HG03432 (cell line): ENCODE measurements around the gene PHETA1.

Experiments used
- ATAC-seq: cut with Tn5 transposase; IDR thresholded peaks from one replicate; pipeline ENCODE4 v1.9.1; 2021; ENCODE audit warnings: mild to moderate bottlenecking, moderate library complexity; ENCODE audit not compliant: unreplicated experiment

The PHETA1 gene

DNA sequence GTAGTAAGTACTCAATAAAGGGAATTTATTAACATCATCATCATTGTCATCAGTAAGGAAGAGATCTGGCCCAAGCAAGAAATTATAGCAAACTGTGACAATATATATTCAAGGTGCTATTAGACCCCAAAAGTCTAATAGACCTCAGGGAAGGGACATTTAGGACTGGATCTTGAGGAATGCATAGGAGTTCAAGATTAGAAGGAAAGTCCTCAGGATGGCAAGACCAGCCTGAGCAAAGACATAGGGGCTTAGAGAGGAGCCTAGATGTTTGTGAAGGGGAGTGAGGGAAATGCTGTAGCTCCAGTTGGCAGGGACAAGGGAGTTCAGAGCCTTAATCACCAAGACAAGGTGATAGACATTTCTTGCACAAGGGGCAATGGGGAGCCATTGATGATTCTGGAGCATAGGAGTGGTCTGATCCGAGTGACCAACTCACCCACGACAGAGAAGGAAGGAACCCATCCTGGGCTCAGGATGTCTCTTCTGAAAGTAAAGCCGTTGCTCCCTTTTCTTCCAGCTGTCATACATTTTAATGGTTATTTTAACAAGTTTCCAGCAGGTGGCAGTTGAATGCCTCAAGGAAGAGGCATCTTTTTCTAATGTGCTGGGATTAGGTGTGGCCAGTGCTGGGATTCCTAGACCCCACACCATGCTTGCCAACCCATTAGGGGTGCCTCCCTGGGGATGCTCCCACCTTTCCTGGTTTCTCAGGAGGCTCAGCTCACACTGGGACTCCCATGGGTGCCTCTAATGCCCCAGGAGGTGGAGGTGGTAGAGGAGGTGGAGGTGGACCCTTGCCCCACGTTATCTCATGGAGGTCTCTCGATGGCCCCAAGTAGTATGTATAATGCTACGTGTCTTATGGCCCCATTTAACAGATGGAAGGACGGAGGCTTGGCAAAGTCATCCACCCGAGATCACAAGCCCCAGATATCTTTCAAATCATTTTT is 37.8 kb downstream of the PHETA1 start:
- no peak for ATAC-seq

DNA sequence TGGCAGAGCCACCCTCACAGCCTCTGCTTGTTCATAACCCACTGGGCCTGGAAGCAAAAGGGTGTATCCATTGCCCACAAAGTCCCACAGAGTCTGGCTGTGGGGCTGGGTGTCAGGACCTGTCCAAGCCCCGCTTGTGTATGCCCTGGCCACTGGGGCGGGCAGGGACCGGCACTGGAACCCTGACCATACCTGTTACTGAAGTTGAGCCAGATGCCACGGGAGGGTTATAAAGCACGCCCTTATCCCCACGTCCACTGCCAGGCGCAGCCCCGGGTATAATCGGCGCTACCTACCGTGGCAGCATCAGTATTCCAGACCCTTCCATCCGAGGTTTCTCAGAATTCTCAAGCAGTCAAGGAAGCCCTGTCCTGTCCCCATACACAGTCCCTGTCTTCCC is 40.8 kb downstream of the PHETA1 start:
- no peak for ATAC-seq

DNA sequence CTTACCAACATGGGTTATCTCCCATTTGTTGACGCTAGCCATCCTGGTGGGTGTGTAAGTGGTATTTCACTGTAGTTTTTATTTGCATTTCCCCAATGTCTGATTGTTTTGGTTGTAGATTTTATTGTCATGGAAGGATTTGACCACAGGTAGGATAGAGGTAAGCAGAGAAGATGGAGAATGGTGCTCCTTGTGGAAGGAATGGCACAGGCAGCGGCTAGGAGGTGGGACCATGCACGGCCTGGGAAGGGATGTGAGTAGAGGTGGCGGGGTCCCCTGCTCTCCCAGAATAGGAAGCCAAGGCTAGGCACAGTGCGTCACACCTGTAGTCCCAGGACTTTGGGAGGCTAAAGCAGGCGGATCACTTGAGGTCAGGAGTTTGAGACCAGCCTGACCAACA is 41.4 kb downstream of the PHETA1 start:
- no peak for ATAC-seq

DNA sequence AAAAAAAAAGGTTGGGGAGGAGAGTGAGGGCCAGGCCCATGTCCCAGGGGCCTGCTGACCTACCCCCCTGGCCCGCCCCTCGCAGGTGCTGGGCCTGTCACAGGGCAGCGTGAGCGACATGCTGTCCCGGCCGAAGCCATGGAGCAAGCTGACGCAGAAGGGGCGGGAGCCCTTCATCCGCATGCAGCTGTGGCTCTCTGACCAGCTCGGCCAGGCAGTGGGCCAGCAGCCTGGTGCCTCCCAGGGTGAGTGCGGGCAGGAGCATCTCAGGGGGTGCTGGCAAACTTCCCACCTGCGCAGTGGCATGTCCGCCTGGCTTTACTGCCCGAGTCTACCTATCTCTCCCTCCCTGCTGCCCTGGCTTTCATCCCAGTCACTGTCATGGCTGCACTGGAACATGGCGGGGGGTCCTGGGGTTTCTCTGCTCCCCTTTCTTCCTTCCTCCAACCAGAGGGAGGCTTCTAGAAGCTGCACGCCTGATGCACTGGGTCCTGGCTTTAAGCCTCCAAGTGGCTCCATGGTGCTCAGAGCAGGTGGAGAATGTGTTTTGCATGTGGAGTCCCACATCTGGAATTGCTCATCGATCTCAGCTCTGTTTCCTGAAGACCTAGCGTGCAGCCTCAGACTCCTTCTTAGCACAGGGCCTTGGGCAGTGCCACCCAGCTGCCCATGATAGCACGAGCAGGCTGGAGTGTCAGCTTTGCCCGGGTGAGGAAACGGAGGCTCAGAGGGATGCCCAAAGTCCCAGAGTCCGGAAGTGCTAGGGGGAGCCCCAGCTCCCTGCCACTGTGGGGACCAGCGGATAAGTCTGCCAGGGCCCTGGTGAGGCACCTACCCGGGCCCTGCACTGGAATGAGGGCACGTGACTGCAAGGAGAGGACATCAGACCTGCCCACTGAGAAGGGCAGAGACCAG is 46.3 kb downstream of the PHETA1 start:
- ATAC-seq: no peak

DNA sequence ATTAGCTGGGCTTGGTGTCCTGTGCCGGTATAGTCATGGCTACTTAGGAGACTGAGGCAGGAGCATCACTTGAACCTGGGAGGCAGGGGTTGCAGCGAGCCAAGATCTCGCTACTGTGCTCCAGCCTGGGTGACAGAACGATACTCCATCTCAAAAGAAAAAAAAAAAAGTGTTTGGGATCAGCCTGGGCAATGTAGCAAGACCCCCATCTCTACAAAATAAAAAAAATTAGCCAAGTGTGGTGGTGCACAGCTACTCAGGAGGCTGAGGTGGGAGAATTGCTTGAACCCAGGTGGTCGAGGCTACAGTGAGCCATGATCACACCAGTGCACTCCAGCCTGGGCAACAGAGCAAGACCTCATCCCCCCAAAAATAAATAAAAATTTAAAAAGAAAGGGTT is 47.6 kb downstream of the PHETA1 start:
- ATAC-seq: no peak

DNA sequence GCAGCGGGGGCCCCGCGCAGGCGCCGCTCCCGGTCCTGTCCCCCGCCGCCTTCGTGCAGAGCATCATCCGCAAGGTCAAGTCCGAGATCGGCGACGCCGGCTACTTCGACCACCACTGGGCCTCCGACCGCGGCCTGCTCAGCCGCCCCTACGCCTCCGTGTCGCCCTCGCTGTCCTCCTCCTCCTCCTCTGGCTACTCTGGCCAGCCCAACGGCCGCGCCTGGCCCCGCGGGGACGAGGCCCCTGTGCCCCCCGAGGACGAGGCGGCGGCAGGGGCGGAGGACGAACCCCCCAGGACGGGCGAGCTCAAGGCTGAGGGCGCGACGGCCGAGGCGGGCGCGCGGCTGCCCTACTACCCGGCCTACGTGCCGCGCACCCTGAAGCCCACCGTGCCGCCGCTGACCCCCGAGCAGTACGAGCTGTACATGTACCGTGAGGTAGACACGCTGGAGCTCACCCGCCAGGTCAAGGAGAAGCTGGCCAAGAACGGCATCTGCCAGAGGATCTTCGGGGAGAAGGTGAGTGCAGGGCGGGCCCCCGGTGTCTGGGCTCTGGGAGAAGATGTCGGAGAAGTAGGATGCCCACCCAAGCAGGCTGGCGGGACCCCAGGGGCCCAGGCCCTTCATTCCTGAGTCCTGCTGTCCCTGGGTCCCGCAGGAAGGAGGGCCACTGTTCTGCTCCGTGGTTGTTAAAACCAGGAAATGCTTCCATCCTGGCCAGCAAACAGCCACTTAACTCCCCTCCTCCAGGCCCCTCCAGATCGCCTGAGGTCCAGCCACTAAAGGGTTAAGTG is 48.4 kb downstream of the PHETA1 start:
- no peak for ATAC-seq

DNA sequence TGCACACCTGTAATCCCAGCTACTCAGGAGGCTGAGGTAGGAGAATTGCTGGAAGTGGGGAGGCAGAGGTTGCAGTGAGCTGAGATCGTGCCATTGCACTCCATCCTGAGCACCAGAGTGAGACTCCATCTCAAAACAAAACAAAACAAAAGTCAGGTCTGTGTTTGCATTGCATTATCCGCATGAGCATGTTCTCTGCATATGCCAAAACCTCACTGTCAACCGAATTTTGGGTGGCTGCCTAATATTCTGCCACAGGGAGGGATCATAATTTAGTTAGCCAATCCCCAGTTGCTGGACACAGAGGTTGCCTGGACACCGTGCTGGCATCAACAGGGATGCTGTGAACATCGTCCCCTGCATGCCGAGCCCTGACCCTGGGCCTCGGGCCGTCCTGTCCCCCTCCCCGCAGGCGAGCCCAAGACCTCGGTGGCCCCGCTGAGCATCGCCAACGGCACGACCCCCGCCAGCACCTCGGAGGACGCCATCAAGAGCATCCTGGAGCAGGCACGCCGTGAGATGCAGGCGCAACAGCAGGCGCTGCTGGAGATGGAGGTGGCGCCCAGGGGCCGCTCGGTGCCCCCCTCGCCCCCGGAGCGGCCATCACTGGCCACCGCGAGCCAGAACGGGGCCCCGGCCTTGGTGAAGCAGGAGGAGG is 49.2 kb downstream of the PHETA1 start:
- no peak for ATAC-seq

DNA sequence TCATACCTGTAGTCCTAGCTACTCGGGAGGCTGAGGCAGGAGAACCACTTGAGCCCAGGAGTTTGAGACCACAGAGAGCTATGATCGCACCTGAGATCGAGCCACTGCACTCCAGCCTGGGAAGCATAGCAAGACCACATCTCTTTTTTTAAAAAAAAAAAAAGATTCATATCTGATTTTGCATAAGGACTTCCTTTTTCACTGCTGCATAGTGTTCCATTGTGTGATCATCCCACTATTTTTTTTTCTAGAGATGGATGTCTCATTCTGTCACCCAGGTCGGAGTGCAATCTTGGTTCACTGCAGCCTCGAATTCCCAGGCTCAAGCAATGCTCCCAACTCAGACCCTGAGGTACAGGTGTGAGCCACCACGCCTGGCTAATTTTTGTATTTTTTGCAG is 50.4 kb downstream of the PHETA1 start:
- no peak for ATAC-seq

DNA sequence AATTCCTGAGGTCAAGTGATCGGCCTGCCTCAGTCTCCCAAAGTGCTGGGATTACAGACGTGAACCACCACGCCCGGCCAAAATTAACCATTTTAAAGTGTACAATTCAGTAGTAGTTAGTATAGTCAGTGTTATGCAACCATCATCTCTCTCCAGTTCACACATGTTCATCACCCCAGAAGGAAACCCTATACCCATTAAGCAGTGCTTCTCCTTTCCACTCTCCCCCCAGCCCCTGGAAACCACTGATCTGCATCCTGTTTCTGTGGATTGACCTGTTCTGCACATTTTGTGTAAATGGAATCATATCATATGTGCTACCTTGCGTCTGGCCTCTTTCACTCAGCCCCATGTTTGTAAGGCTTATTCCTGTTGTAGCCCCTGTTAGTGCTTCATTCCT is 52.2 kb downstream of the PHETA1 start:
- ATAC-seq: no peak

DNA sequence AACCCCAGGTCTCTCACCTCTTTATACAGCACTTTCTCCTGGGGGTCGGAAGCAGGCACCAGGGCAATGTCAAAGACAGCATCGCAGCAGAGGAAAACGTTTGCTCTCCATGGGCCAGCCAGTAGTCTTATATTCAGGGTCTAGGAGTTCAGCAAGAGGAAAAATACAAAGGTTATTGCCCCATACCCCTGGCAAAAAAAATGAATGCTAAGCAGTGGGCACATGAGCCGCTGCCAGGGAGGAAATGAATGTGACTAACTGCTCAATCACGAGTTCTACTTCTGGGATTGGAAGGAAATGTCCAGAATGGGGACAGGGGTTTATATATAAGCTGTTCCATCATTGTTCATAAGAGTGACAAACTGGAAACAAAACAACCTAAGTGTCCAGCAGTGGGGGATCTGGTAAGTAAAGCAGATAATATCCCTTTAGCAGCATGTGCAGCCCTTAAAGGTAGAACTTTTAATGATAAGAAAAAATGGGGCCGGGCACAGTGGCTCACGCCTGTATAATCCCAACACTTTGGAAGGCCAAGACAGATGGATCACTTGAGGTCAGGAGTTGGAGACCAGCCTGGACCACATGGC is 53.8 kb downstream of the PHETA1 start:
- no peak for ATAC-seq

DNA sequence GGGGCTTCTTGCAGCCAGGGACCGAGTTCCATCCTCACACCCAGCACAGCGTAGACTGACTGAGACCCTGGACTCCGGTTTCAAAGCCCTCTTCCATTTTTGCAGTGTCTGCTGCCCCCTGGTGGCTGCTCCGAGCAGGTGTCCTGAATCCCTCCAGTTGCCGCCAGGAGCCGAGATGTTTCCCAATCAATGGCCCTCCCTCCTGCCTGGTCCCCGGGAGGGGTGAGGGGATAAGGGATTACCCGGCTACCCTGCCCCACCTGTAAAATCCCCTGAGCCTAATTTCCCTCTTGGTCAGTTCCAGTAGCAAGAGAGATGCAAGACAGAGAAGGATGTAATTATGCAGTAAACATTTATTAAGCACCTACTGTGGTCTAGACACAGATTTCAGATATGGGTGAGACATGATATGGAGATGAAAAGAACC is 55.0 kb downstream of the PHETA1 start:
- ATAC-seq: no peak

DNA sequence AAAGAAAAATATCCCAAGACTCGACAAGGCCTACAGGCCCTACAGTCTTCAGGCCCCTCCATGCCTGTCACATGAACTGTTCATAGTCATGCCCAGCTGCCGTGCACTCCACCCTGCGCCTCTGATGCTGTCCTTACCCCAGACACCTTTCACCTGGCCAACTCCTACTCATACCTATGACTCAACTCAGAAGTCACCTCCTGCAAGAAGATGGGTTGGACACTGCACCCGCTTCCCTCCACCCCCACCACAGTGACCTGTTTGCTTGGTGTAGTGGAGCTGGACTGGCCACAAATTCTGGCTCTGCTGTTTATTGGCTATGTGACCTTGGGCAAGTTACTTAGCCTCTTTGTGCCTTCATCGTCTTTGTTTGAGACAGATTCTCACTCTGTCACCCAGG is 56.2 kb downstream of the PHETA1 start:
- no peak for ATAC-seq

DNA sequence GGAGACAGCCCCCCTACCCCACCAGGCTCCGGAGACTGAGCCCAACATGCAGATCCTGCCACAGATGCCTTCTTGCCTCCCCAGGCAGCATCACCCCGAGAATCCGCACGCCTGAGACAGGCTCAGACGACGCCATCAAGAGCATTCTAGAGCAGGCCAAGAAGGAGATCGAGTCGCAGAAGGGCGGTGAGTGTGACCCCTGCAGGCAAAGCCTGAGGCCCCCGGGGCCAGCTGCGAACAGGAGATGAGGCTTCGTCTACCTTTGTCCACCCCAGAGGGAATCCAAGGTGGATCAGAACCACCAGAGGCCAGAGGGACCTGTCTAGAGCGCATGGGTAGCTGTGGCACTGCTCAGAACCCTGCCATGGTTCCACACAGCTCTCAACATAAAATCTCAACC is 56.9 kb downstream of the PHETA1 start:
- no peak for ATAC-seq

DNA sequence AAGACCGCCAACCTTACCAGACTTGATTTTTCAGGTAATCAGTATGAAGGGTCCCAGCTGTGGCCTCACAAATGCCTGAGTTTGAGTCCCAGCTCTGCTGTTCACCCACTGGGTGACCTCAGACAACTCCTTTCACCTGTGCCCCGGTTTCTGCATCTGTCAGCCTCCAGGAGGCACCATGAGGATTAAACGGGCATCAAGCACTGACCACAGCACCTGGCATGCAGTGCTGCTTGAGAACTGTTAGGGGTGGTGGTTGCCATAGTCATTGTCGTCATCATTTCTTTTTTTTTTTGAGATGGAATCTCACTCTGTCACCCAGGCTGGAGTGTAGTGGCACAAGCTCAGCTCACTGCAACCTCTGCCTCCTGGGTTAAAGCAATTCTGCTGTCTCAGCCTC is 57.9 kb downstream of the PHETA1 start:
- no peak for ATAC-seq
